ENCODE results near the gene SF3B4.
"Not testable (repeated sequence)": the region's sequence is repeated elsewhere in the genome, so short reads cannot be mapped to it uniquely, and the experiment has no call there.

Gene SF3B4

GRCh38 chr1:149886396-149887195, 41.0 kb downstream of the SF3B4 start:
- peak; percentile 90 for DNase-seq (ENCODE audit: low spot score)
- in situ Hi-C loops (cut with MboI; ENCODE audit: low pct_unique_long_range_greater_than_20kb, low sequenced_read_pairs, unreplicated experiment): no loop called here
- no peak for TF ChIP-seq CTCF (IDR thresholded peaks at IDR 0.05; ENCODE audit: extremely low read depth, insufficient read depth, missing control alignments)

GRCh38 chr1:149886121-149886395, 41.5 kb downstream of the SF3B4 start:
- in situ Hi-C loops (cut with MboI; ENCODE audit: low pct_unique_long_range_greater_than_20kb, low sequenced_read_pairs, unreplicated experiment); DNase-seq (ENCODE audit: low spot score): not testable (repeated sequence)

GRCh38 chr1:149885339-149886120, 42.1 kb downstream of the SF3B4 start:
- DNase-seq (ENCODE audit: low spot score): no peak
- in situ Hi-C loops (cut with MboI; ENCODE audit: low pct_unique_long_range_greater_than_20kb, low sequenced_read_pairs, unreplicated experiment): no loop called here

GRCh38 chr1:149884433-149885338, 42.9 kb downstream of the SF3B4 start:
- DNase-seq (ENCODE audit: low spot score): no peak
- TF ChIP-seq CTCF (IDR thresholded peaks at IDR 0.05; ENCODE audit: extremely low read depth, insufficient read depth, missing control alignments): no peak
- in situ Hi-C loops (cut with MboI; ENCODE audit: low pct_unique_long_range_greater_than_20kb, low sequenced_read_pairs, unreplicated experiment): no loop called here

More at GRCh38 chr1:149885339-149886120, 42.1 kb downstream of the SF3B4 start:
- TF ChIP-seq CTCF (IDR thresholded peaks at IDR 0.05; ENCODE audit: extremely low read depth, insufficient read depth, missing control alignments): no peak

- no peak for TF ChIP-seq CTCF (IDR thresholded peaks at IDR 0.05; ENCODE audit: extremely low read depth, insufficient read depth, missing control alignments)
- no peak for DNase-seq (ENCODE audit: low spot score)
- in situ Hi-C loops (cut with MboI; ENCODE audit: low pct_unique_long_range_greater_than_20kb, low sequenced_read_pairs, unreplicated experiment): no loop called here
Observed at GRCh38 chr1:149883598-149884247, 43.9 kb downstream of the SF3B4 start.

GRCh38 chr1:149881876-149882275, 45.7 kb downstream of the SF3B4 start:
- in situ Hi-C loops (cut with MboI; ENCODE audit: low pct_unique_long_range_greater_than_20kb, low sequenced_read_pairs, unreplicated experiment): no loop called here
- TF ChIP-seq CTCF (IDR thresholded peaks at IDR 0.05; ENCODE audit: extremely low read depth, insufficient read depth, missing control alignments): no peak

More at GRCh38 chr1:149881876-149882275, 45.7 kb downstream of the SF3B4 start:
- no peak for DNase-seq (ENCODE audit: low spot score)
